IPS-20b (cell line): ENCODE data around the gene RPS6KA5.

Source experiments
- H3K27ac ChIP-seq: one replicate; pipeline ENCODE4 v1.5.1; 2013; ENCODE audit warnings: low read length
- H3K27me3 ChIP-seq: 2 replicates; pipeline ENCODE4 v1.6.1; 2013; ENCODE audit warnings: mild to moderate bottlenecking, low read length, inconsistent platforms; ENCODE audit not compliant: insufficient read depth
- H3K36me3 ChIP-seq: 2 replicates; pipeline ENCODE4 v1.6.1; 2013; ENCODE audit warnings: low read depth, mild to moderate bottlenecking, inconsistent platforms, low read length, moderate library complexity; ENCODE audit not compliant: insufficient read depth
- H3K4me1 ChIP-seq: 2 replicates; pipeline ENCODE4 v1.6.1; 2013; ENCODE audit warnings: mild to moderate bottlenecking, control low read depth, inconsistent platforms, low read length, moderate library complexity; ENCODE audit not compliant: insufficient read depth
- H3K4me3 ChIP-seq: 2 replicates; pipeline ENCODE4 v1.5.1; 2013; ENCODE audit warnings: mild to moderate bottlenecking, low read length, inconsistent platforms
- H3K9ac ChIP-seq: 2 replicates; pipeline ENCODE4 v1.6.1; 2013; ENCODE audit warnings: low read depth, mild to moderate bottlenecking, inconsistent platforms, low read length, moderate library complexity
- H3K9me3 ChIP-seq: 2 replicates; pipeline ENCODE4 v1.6.1; 2013; ENCODE audit warnings: mild to moderate bottlenecking, low read depth, low read length, inconsistent platforms; ENCODE audit not compliant: insufficient read depth

RPS6KA5 gene

DNA sequence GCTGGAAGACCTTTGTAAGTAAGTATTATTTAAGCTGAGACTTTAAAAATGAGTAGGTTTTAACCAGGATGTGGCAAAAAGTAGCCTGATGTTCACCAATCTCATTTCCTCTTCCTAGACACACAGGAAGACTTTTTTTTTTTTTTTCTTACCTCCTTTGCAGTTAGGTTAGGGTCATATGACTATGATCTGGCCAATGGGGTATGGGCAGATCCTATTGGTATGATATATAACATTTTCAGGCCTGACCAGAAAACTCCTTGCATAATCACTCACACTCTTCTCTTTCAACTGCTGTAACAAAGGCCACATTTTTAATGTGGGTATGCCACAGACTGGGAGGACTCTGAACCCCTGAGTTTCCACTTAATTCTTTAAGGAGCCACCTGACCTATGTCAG, 2.7 kb upstream of the RPS6KA5 start:
- H3K36me3 ChIP-seq, result no peaks in the 10 kb centered on the region
- no peak overlapping the region for H3K4me3 ChIP-seq
- no peak overlapping the region for H3K9ac ChIP-seq
- H3K9me3 ChIP-seq, result no peaks in the 10 kb centered on the region
- H3K27me3 ChIP-seq, result no peaks in the 10 kb centered on the region
- no peaks in the 10 kb centered on the region for H3K4me1 ChIP-seq
- H3K27ac ChIP-seq, result no peak overlapping the region

DNA sequence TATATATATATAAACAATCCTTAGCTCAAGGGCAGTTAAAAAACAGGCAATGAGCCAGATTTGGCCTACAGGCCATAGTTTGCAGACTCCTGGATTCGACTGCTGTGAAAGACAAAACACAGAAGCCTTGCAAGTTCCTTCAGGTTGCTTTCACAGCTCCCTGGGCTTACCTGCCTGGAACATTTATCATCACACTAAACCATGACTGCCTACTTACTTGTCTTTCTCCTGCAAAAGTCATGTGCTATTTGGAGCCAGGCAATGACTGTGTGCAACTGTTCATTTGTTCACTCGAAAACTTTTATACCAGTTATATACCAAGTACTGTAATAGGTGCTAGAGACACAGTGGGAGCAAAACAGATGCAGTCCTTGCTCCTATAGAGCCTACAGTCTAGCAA, 2.2 kb upstream of the RPS6KA5 start:
- Histone ChIP-seq H3K27me3 (no peaks in the 10 kb centered on the region), H3K9ac (no peak overlapping the region), H3K4me3 (no peak overlapping the region), H3K4me1 (no peaks in the 10 kb centered on the region), H3K27ac (no peak overlapping the region), H3K9me3 (no peaks in the 10 kb centered on the region), H3K36me3 (no peaks in the 10 kb centered on the region)

DNA sequence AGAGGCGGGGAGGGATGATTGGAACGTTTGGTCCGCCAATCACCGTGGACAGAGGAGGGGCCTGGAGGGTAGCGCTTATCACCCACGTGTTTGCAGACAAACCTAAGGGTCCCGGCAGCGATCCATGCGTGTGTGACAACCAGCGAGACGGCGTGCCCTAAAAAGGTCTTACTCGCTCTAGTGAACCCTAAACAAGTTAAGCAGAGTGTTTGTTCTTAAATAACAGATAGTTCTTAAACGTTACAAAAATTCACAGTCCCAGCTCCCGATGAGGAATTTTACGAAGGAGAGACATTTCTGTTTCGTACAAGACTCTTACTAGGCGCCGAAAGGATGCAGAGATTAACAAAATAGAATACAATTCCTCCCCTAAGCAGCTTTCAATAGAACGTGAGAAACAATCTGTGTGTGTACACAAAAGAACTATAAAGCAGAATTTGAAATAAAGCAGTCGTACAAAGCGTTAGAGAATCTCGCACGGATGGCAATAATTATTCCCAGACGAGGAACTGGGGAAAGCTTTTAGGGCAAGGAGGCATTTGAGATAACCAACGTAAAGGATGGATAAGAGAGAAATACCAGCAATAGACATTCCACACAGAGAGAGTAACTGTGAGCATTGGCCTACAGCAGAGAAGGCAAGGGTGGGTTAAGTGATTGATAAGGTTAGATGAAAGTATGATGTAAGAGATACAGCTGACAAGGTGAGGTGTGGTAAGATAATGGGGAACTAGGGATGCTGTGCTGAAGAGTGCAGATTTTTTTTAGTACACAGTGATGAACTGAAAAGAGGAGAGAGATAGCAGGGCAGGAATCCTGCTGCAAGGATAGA, 831 bp upstream of the RPS6KA5 start:
- no peaks in the 10 kb centered on the region for H3K36me3 ChIP-seq
- H3K4me3 ChIP-seq, result peak overlapping the region; percentile 70
- no peak overlapping the region for H3K27ac ChIP-seq
- no peaks in the 10 kb centered on the region for H3K4me1 ChIP-seq
- H3K9me3 ChIP-seq, result no peaks in the 10 kb centered on the region
- H3K9ac ChIP-seq, result peak overlapping the region; percentile 57; the same call in 1 of the 2 replicates
- H3K27me3 ChIP-seq, result no peaks in the 10 kb centered on the region

DNA sequence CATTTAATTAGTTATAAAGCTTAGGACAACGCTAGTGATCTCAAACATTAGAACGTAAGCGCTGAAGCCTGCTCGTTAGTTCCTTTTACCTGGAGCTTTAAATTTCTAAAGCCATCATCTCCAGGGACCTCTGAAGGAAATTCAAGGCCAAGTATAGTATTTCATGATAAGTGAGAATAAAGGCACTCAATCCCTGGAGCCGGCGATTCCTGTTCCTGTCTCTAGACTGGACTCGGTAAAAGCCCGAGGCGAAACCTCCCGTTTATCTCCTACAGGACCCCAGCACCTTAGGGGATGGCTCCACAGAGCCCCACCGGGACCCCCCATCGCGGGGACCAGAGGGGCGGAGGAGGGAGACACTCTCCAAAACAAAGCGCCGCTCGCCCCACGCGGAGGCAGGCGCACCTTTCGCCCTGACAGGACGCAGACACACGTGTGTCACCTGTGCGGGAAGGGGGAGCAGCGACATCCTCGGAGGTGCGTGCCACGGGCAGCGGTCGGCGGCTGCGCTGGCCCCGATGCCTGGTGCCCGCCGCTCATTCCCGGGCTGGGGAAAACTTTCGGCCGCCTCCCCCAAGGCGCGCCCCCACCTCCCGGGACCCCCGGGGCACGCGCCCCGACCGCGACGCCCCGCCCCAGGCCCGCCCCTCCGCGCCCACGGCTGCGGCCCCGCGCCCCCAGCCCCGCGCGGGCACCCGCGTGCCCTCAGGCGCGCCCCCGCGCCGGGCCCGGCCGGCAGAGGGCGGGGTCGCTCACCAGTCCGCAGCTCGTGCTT, 678 bp downstream of the RPS6KA5 start:
- no peaks in the 10 kb centered on the region for H3K36me3 ChIP-seq
- H3K4me3 ChIP-seq, result peak overlapping the region; percentile 81
- H3K9me3 ChIP-seq, result no peaks in the 10 kb centered on the region
- no peaks in the 10 kb centered on the region for H3K4me1 ChIP-seq
- H3K27ac ChIP-seq, result no peak overlapping the region
- H3K27me3 ChIP-seq, result no peaks in the 10 kb centered on the region
- peak overlapping the region; percentile 79; the same call in 1 of the 2 replicates for H3K9ac ChIP-seq

DNA sequence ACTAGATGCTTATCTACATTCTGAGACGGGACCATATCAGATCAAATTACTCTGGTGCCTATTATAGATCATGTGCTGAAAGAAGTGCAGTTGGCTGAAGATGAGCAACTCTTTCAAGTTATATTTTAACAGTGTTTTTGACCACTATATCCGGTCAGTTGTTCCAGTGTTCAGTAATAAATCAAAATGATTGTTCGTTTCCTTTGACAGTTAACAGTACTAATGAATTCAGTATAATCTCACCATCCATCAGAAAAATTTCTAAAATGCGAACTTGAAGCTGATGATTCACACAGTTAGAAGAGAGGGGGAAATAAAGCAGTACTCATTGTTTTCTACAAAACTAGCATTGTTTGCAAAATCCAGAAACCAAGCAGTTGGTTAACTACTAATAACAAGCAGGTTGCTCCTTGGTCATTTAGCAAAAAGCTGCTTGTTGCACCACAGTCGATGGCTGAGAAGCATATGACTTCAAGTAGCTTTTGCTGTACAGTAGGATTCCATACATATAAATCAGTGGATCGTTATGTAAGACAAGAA, 2.3 kb downstream of the RPS6KA5 start:
- H3K36me3 ChIP-seq, result no peaks in the 10 kb centered on the region
- H3K4me3 ChIP-seq, result no peak overlapping the region
- H3K27ac ChIP-seq, result no peak overlapping the region
- no peaks in the 10 kb centered on the region for H3K27me3 ChIP-seq
- H3K4me1 ChIP-seq, result no peaks in the 10 kb centered on the region
- H3K9ac ChIP-seq, result no peak overlapping the region
- H3K9me3 ChIP-seq, result no peaks in the 10 kb centered on the region

DNA sequence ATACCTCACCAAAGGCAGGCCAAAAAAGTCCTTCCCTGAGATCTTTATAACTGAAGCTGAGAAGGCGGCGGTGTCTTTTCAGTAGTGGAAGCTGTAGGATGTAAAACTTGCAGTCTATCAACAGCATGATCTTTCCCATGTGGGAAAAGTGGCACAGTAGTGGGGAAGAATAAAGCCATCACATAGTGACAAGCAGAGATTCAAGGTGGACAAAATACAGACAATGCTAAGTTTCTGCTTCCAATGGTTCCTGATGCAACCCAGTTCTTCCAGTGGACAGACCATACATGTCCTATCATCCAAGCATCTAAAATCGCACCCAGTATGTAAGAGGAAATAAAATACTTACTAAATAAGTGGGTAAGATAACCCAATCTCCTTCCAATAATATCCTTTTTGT, 4.1 kb downstream of the RPS6KA5 start:
- H3K9ac ChIP-seq, result no peak overlapping the region
- H3K36me3 ChIP-seq, result no peaks in the 10 kb centered on the region
- H3K4me1 ChIP-seq, result no peaks in the 10 kb centered on the region
- no peak overlapping the region for H3K27ac ChIP-seq
- H3K9me3 ChIP-seq, result no peaks in the 10 kb centered on the region
- no peak overlapping the region for H3K4me3 ChIP-seq
- no peaks in the 10 kb centered on the region for H3K27me3 ChIP-seq

DNA sequence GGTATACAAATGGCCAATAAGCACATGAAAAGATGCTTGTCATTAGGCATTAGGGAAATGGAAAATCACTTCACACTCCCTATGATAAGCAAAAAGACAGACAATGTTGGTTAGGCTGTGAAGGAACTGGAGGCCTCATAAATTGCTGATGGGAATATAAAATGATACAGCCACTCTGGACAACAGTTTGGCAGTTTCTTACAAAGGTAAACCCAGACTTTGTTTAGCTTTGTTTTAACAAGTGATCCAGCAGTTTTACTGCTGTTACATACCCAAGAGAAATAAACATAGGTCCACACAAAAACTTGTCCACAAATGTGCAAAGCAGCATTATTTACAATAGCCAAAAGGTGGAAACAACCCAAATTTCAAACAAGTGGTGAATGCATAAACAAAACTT, 5.4 kb downstream of the RPS6KA5 start:
- Histone ChIP-seq H3K4me1 (no peaks in the 10 kb centered on the region), H3K27ac (no peak overlapping the region), H3K36me3 (no peaks in the 10 kb centered on the region), H3K27me3 (no peaks in the 10 kb centered on the region), H3K9ac (no peak overlapping the region), H3K4me3 (no peak overlapping the region), H3K9me3 (no peaks in the 10 kb centered on the region)

DNA sequence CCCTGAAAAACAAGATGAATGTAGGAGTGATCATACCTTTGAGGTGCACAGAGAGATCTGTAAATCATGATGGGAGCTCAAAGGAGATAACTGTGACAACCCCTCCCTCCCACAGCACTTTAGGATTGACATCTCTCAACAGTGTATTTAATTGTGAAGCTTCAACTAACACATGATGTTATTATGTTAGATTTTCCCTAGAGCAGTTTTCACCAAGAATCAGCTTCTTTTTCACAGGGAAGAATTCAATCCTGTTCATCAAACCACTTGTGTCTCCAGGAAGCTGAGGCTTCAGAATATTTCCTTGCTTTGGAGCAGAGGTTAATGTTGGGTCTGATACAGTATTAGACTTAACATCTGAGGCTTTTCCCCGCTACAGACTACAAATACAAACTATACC, 11.8 kb downstream of the RPS6KA5 start:
- H3K4me1 ChIP-seq, result no peaks in the 10 kb centered on the region
- no peaks in the 10 kb centered on the region for H3K36me3 ChIP-seq
- H3K4me3 ChIP-seq, result no peak overlapping the region
- no peaks in the 10 kb centered on the region for H3K9me3 ChIP-seq
- no peak overlapping the region for H3K9ac ChIP-seq
- H3K27me3 ChIP-seq, result no peaks in the 10 kb centered on the region
- H3K27ac ChIP-seq, result no peak overlapping the region

DNA sequence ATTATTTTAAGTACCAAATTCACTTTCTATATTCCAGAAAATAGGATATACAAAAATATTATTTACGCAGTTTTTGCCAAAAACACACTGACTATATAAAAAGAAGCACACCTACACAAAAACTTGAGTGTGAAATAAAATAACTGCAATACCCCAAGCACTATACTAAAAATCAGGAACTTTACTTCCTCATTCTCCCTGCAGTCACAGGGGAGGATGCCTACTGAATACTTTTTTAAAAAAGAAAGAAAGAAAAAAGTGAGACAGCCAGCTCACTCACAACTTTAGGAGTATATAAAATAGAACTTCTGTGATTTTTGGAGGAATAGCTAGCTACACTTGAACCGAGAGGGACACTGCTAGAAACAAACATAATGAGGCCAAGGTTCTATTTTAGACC, 12.2 kb downstream of the RPS6KA5 start:
- Histone ChIP-seq H3K9ac (no peak overlapping the region), H3K4me3 (no peak overlapping the region), H3K36me3 (no peaks in the 10 kb centered on the region), H3K4me1 (no peaks in the 10 kb centered on the region), H3K9me3 (no peaks in the 10 kb centered on the region), H3K27ac (no peak overlapping the region), H3K27me3 (no peaks in the 10 kb centered on the region)

DNA sequence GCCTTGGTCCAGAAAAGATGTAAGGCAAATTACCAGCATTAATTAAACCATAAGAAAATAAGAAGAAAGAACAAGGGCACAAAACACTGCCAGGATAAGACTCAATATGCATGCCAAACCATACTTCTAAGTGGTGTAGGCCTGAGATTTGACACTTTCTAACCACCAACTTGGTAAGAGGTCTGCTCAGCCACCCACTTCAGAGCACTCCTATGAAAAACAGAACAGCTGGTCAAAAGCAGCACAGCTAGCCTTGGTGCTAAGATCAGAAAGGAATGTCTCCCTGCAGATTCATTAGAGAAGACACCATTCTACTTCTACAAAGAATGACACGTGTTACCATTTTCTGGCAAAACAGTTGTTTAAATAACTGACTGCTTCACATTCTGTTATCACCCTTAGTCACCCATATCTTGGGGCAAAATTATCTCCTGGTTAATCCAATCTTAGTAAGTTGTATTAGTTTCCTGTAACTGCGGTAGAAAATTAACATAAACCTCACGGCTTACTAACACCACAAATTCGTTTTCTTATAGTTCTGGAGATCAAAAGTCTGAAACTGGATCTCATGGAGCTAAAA, 13.2 kb downstream of the RPS6KA5 start:
- Histone ChIP-seq H3K9ac (no peak overlapping the region), H3K4me1 (no peaks in the 10 kb centered on the region), H3K9me3 (no peaks in the 10 kb centered on the region), H3K27me3 (no peaks in the 10 kb centered on the region), H3K27ac (no peak overlapping the region), H3K36me3 (no peaks in the 10 kb centered on the region), H3K4me3 (no peak overlapping the region)

DNA sequence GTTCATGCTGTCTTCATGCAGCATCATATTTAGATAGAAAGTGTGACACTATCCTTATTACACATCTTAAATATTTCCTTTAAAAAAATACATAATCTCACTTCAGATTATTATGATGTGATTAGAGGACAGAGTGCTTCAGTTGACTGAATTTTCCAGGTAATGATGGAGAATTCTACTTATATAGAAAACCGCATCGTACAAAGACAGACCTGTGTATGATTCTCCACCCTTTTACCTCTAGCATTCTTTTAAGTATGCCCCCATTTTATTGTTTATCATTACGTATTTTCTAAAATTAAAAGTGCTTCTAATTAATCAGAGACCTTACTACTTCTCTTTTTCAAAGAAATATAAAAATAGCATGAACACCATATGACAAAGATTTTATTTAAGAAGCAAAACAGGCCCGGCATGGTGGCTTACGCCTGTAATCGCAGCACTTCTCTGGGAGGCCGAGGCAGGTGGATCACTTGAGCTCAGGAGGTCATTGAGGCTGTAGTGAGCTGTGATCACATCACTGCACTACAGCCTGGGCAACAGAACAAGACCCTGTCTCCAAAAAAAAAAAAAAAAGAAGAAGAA, 13.9 kb downstream of the RPS6KA5 start:
- no peak overlapping the region for H3K27ac ChIP-seq
- H3K27me3 ChIP-seq, result no peaks in the 10 kb centered on the region
- H3K36me3 ChIP-seq, result no peaks in the 10 kb centered on the region
- H3K4me1 ChIP-seq, result no peaks in the 10 kb centered on the region
- no peaks in the 10 kb centered on the region for H3K9me3 ChIP-seq
- H3K4me3 ChIP-seq, result no peak overlapping the region
- H3K9ac ChIP-seq, result no peak overlapping the region
